ENCODE measurements around the gene CAMSAP1.

CAMSAP1 gene

DNA sequence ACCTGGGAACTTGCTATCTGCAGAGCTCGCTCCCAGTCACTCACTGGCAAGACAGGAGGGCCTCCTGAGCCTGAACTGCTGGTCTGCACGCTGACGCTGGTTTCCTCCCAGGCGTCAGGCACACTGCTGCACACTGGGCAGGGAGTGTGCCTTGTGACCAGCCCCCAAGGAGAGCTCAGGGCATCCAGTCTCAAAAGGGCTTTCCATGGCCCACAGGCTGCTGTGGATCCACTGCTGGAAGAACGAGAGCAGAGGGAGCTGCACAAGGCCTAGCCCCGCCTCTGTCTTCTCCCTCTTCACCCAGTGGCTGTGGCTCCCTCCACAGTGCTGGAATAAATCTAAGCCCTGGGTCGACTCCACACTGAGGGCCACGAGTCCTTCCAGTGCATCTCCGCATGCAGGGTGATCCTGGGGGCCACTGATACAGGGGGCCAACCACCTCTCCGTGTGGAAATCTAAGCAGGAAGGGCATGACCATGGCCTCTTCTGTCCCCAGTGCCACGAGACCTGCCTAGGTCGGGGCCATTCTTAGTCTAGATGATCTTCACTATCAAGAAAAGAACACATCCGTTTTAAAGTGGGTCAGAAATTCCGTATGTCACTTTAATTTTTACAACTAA is 93.6 kb downstream of the CAMSAP1 start:
- Histone ChIP-seq H3K9ac (ENCODE audit: low read depth, low read length) (no peak overlapping the region), H3K27me3 (ENCODE audit: insufficient read depth, low read length, poor library complexity) (no peaks in the 10 kb centered on the region), H3K27ac (ENCODE audit: low read length) (no peak overlapping the region), H3K4me1 (ENCODE audit: insufficient read depth, low read length) (no peaks in the 10 kb centered on the region), H3K4me3 (ENCODE audit: low read depth in 1 of 2, low read length in 2 of 2) (no peak overlapping the region), H3K9me3 (ENCODE audit: insufficient read depth, low read length, severe bottlenecking) (no peaks in the 10 kb centered on the region), H3K79me2 (ENCODE audit: insufficient read depth, low read length) (no peaks in the 10 kb centered on the region), H4K20me1 (ENCODE audit: insufficient read depth, low read length) (peaks cover 4% of the 10 kb centered on the region), H3K4me2 (ENCODE audit: insufficient read depth, low read length) (no peak overlapping the region), H2AFZ (ENCODE audit: low read depth, low read length) (no peak overlapping the region), H3K36me3 (ENCODE audit: insufficient read depth, low read length) (peaks cover 83% of the 10 kb centered on the region)
- ATAC-seq (ENCODE audit: insufficient read depth, low read depth) (no peak), DNase-seq (no peak)
- TF ChIP-seq EZH2 (IDR thresholded peaks at IDR 0.05; ENCODE audit: borderline replicate concordance, low read depth, low read length, severe bottlenecking) = no peak
- TF ChIP-seq, protein P1, sequence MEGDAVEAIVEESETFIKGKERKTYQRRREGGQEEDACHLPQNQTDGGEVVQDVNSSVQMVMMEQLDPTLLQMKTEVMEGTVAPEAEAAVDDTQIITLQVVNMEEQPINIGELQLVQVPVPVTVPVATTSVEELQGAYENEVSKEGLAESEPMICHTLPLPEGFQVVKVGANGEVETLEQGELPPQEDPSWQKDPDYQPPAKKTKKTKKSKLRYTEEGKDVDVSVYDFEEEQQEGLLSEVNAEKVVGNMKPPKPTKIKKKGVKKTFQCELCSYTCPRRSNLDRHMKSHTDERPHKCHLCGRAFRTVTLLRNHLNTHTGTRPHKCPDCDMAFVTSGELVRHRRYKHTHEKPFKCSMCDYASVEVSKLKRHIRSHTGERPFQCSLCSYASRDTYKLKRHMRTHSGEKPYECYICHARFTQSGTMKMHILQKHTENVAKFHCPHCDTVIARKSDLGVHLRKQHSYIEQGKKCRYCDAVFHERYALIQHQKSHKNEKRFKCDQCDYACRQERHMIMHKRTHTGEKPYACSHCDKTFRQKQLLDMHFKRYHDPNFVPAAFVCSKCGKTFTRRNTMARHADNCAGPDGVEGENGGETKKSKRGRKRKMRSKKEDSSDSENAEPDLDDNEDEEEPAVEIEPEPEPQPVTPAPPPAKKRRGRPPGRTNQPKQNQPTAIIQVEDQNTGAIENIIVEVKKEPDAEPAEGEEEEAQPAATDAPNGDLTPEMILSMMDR (IDR thresholded peaks at IDR 0.05; ENCODE audit: borderline replicate concordance, extremely low read depth, low read length, poor library complexity, severe bottlenecking) = no peak

GRCh38 chr9:135812961-135813360 is 94.4 kb downstream of the CAMSAP1 start:
- H3K79me2 ChIP-seq (ENCODE audit: insufficient read depth, low read length) = no peaks in the 10 kb centered on the region
- H3K4me3 ChIP-seq (ENCODE audit: low read depth in 1 of 2, low read length in 2 of 2) = no peak overlapping the region
- ATAC-seq (ENCODE audit: insufficient read depth, low read depth) (no peak), DNase-seq (no peak)
- no peaks in the 10 kb centered on the region for H3K9me3 ChIP-seq (ENCODE audit: insufficient read depth, low read length, severe bottlenecking)
- H3K27me3 ChIP-seq (ENCODE audit: insufficient read depth, low read length, poor library complexity) = no peaks in the 10 kb centered on the region
- H3K36me3 ChIP-seq (ENCODE audit: insufficient read depth, low read length) = peaks cover 75% of the 10 kb centered on the region
- no peak overlapping the region for H3K4me2 ChIP-seq (ENCODE audit: insufficient read depth, low read length)
- H3K27ac ChIP-seq (ENCODE audit: low read length) = no peak overlapping the region
- H3K9ac ChIP-seq (ENCODE audit: low read depth, low read length) = no peak overlapping the region
- H4K20me1 ChIP-seq (ENCODE audit: insufficient read depth, low read length) = peaks cover 4% of the 10 kb centered on the region
- TF ChIP-seq EZH2 (IDR thresholded peaks at IDR 0.05; ENCODE audit: borderline replicate concordance, low read depth, low read length, severe bottlenecking) = no peak
- TF ChIP-seq, protein P1 (IDR thresholded peaks at IDR 0.05; ENCODE audit: borderline replicate concordance, extremely low read depth, low read length, poor library complexity, severe bottlenecking) = no peak
- no peaks in the 10 kb centered on the region for H3K4me1 ChIP-seq (ENCODE audit: insufficient read depth, low read length)
- no peak overlapping the region for H2AFZ ChIP-seq (ENCODE audit: low read depth, low read length)

GRCh38 chr9:135811801-135812200 is 95.5 kb downstream of the CAMSAP1 start:
- no peak overlapping the region for H3K27ac ChIP-seq (ENCODE audit: low read length)
- no peak overlapping the region for H3K9ac ChIP-seq (ENCODE audit: low read depth, low read length)
- TF ChIP-seq, protein P1 (IDR thresholded peaks at IDR 0.05; ENCODE audit: borderline replicate concordance, extremely low read depth, low read length, poor library complexity, severe bottlenecking) = no peak
- TF ChIP-seq EZH2 (IDR thresholded peaks at IDR 0.05; ENCODE audit: borderline replicate concordance, low read depth, low read length, severe bottlenecking) = no peak
- H2AFZ ChIP-seq (ENCODE audit: low read depth, low read length) = no peak overlapping the region
- peaks cover 64% of the 10 kb centered on the region for H3K36me3 ChIP-seq (ENCODE audit: insufficient read depth, low read length)
- no peaks in the 10 kb centered on the region for H3K79me2 ChIP-seq (ENCODE audit: insufficient read depth, low read length)
- H3K4me1 ChIP-seq (ENCODE audit: insufficient read depth, low read length) = no peaks in the 10 kb centered on the region
- H3K4me3 ChIP-seq (ENCODE audit: low read depth in 1 of 2, low read length in 2 of 2) = no peak overlapping the region
- peaks cover 4% of the 10 kb centered on the region for H4K20me1 ChIP-seq (ENCODE audit: insufficient read depth, low read length)
- H3K27me3 ChIP-seq (ENCODE audit: insufficient read depth, low read length, poor library complexity) = no peaks in the 10 kb centered on the region
- no peaks in the 10 kb centered on the region for H3K9me3 ChIP-seq (ENCODE audit: insufficient read depth, low read length, severe bottlenecking)
- H3K4me2 ChIP-seq (ENCODE audit: insufficient read depth, low read length) = no peak overlapping the region
- ATAC-seq (ENCODE audit: insufficient read depth, low read depth) (no peak), DNase-seq (no peak)
